ENCODE results near the gene MMP25.

MMP25 gene

GRCh38 chr16:3017344-3017743 is 29.0 kb upstream of the MMP25 start:
- DNase-seq (ENCODE audit: low spot score): no peak

- DNase-seq (ENCODE audit: low spot score): no peak
These were observed 28.4 kb upstream of the MMP25 start, which contains the start of gene CLDN6 for GRCh38 chr16:3017794-3018506. CLDN6 (minus strand) TSS chr16:3018183; CDS start chr16:3016021, 2,162 bp downstream.

GRCh38 chr16:3019594-3020246 is 26.6 kb upstream of the MMP25 start:
- no peak for DNase-seq (ENCODE audit: low spot score)

- DNase-seq (ENCODE audit: low spot score): peak; percentile 61
These were observed 26.1 kb upstream of the MMP25 start, which contains the start of gene TNFRSF12A for GRCh38 chr16:3020247-3020603. TNFRSF12A (plus strand) TSS chr16:3020368; CDS start chr16:3020398, 30 bp downstream.

GRCh38 chr16:3020604-3021448 is 25.5 kb upstream of the MMP25 start:
- no peak for DNase-seq (ENCODE audit: low spot score)

GRCh38 chr16:3021449-3022207 is 24.7 kb upstream of the MMP25 start:
- peak; percentile 31 for DNase-seq (ENCODE audit: low spot score)

- DNase-seq (ENCODE audit: low spot score): peak; percentile 64
These were observed 24.1 kb upstream of the MMP25 start for GRCh38 chr16:3022208-3022683.

GRCh38 chr16:3022684-3023414 is 23.5 kb upstream of the MMP25 start:
- no peak for DNase-seq (ENCODE audit: low spot score)

GRCh38 chr16:3023415-3023668 is 23.0 kb upstream of the MMP25 start:
- peak; percentile 40 for DNase-seq (ENCODE audit: low spot score)

GRCh38 chr16:3023669-3024478 is 22.5 kb upstream of the MMP25 start, which contains the start of the genes HCFC1R1 and THOC6:
HCFC1R1 (minus strand) TSS chr16:3023942; CDS start chr16:3023941, 1 bp downstream.
THOC6 (plus strand) TSS chr16:3024035; CDS start chr16:3024327, 292 bp downstream.
- DNase-seq (ENCODE audit: low spot score): peak; percentile 96

- DNase-seq (ENCODE audit: low spot score): no peak
These were observed 21.0 kb upstream of the MMP25 start for GRCh38 chr16:3025032-3026002.

GRCh38 chr16:3026003-3026378 is 20.4 kb upstream of the MMP25 start:
- DNase-seq (ENCODE audit: low spot score): no peak

- DNase-seq (ENCODE audit: low spot score): no peak
These were observed 19.5 kb upstream of the MMP25 start for GRCh38 chr16:3026609-3027488.

GRCh38 chr16:3027489-3027795 is 18.9 kb upstream of the MMP25 start:
- DNase-seq (ENCODE audit: low spot score): no peak

- peak; percentile 43 for DNase-seq (ENCODE audit: low spot score)
These were observed 18.2 kb upstream of the MMP25 start for GRCh38 chr16:3027983-3028715.

- no peak for DNase-seq (ENCODE audit: low spot score)
These were observed 17.5 kb upstream of the MMP25 start for GRCh38 chr16:3028716-3029319.

All from pons (tissue), 1 donor.